HG02943 (cell line): ENCODE measurements around the gene MPHOSPH6.
"Not testable (repeated sequence)": the region's sequence is repeated elsewhere in the genome, so short reads cannot be mapped to it uniquely, and the experiment has no call there.

Experiments used
- ATAC-seq: cut with Tn5 transposase; IDR thresholded peaks from one replicate; pipeline ENCODE4 v1.9.1; 2021; ENCODE audit warnings: mild to moderate bottlenecking, low read depth, moderate library complexity; ENCODE audit not compliant: unreplicated experiment

The MPHOSPH6 gene

GRCh38 chr16:82176204-82176603, 6.2 kb upstream of the MPHOSPH6 start:
- ATAC-seq = no peak

DNA sequence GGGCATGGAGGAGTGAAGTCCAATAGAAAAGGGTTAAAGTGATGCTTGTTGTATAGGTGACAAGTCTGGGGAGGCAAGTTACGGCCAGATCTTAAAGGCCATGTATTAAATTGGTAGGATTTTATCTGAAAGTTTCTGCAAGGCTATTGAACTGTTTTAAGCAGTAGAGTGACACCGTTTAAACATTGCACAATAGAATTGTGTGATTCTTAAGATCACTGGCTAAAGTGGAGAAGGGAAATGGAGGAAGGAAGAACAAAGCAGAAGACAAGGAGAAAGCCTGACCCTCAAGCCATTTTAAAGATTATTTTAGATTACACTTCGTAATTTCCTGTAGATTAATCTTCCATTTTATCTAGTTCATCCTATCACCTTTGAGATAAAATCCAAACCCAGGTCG, 5.6 kb upstream of the MPHOSPH6 start:
- ATAC-seq = no peak

DNA sequence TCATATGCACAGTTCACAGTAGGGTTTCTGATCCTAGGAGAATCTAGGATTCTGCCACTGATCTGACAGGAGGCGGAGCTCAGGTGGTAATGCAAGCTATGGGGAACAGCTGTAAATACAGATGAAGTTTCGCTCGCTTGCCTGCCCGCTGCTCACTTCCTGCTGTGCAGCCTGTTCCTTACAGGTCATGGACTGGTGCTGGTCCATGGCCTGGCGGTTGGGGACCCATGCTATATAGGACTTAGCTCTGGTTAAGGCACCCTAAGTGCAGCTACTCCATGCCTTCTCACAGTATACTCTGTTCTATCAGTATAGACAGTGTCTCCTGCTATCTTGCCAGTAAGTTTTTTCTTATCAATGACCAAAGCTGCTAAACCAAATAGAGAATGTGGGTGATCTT, 2.4 kb downstream of the MPHOSPH6 start:
- no peak for ATAC-seq

GRCh38 chr16:82160226-82160625, 9.8 kb downstream of the MPHOSPH6 start:
- ATAC-seq = no peak

DNA sequence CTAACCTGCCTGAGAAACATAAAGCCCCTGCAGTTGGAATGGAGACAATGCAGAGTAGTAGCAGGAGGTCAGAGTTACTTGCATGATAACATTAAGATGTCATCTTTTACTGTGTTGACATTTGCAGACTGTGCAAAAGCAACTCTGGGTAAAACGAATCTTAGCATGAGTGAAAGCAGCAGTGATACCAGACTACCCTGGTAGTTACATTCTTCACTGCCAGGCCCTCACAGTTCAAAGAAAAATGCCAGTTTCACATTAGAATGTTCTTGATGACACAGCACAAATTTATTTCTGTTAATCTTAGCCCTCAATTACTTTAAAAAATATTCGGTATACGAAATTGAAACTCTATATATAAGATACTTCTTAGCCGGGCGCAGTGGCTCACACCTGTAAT, 12.2 kb downstream of the MPHOSPH6 start:
- ATAC-seq = no peak

DNA sequence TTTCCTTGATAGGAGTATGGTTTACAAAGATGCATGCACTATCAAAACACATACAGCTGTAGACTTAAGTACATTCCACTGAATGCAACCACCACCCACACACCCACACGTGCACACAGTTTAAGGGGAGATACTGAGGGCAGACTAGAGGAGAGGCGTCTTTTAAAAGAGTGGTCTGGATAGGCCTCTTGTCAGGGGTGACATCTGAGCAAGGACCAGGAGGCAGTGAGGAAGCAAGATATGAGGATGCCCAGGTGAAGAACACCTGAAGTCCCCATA, 12.6 kb downstream of the MPHOSPH6 start:
- ATAC-seq = no peak

- ATAC-seq = no peak
These were observed 13.1 kb downstream of the MPHOSPH6 start for GRCh38 chr16:82156761-82157533.

GRCh38 chr16:82152641-82153112, 17.3 kb downstream of the MPHOSPH6 start:
- no peak for ATAC-seq

- no peak for ATAC-seq
These were observed 17.8 kb downstream of the MPHOSPH6 start for GRCh38 chr16:82152196-82152595.

DNA sequence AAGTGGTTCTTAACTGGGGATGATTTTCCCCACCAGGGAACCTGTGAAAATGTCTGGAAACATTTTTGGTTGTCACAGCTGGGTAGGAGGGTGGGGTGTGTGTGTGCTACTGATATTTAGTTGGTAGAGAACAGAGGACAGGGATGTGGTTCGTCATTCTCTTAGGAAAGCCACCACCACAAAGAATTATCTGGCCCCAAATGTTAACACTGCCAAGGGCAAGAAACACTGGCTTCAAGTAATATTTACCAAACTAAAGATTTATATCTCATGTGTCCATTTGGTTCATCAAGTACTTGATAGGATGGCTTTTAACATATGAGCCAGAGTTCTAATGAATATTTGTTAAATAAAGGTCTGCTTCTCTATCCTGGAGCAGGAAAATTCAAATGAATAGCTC, 19.5 kb downstream of the MPHOSPH6 start:
- no peak for ATAC-seq

DNA sequence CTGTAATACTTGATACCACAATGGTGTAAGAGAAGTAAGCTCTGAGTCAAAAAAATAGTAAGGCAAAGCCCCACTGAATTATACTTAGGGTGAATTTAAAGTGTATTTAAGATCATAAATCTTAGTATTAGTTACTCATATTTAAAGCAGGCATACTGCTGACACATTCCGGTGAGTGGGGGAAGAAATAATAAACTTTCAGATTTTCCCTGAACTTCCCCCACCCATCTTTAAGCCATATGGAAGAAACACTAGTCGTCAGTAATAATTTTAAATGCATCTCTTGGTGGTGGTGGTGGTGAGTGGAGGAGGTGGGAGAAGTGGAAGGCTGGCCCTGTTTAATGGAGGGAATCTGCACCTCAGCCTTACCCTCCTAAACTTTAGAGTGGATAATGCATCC, 20.5 kb downstream of the MPHOSPH6 start:
- ATAC-seq = no peak

DNA sequence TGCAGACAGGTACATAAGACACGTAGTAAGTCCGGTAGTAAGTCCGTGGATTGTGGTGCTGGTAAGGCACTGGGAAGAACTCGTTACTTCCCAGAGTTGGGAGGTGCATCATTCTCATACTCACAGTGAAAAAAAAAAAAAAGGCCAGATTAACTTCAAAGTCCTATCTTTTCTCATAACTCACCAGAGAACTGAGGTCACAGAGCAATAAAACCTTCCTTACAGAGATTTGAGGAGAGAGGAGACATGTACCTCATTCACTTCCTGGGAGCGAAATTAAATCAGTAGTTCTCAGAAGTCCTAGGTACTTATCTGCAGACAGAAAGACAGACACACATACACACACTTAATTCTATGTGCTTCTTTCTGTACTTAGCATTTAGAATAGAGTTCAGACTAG, 22.5 kb downstream of the MPHOSPH6 start:
- ATAC-seq = no peak

DNA sequence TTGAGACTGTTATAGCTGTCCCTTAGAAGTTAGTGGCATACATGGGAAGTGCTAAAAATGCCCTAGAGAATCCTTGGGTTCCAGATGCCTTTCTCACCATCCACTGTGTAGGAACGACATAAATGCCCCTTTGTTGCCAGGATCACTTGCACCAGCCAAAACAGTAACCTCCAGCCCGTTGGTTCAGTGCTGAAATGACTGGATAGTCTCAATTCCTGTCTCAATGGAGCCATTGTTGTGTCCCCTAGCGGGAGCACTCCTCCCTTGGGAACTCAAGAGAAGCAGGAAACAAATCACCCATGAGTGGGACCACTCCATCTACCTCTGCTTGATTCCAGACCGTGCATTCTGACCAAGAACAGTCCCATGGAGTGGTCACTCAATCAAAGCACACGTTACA, 23.1 kb downstream of the MPHOSPH6 start:
- no peak for ATAC-seq

- ATAC-seq = no peak
These were observed 23.5 kb downstream of the MPHOSPH6 start for GRCh38 chr16:82146556-82146955.

DNA sequence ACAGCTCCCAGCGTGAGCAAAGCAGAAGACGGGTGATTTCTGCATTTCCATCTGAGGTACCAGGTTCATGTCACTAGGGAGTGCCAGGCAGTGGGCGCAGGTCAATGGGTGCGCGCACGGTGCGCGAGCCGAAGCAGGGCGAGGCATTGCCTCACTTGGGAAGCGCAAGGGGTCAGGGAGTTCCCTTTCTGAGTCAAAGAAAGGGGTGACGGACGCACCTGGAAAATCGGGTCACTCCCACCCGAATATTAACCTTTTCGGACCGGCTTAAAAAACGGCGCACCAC, 30.8 kb downstream of the MPHOSPH6 start:
- not testable (repeated sequence) for ATAC-seq

DNA sequence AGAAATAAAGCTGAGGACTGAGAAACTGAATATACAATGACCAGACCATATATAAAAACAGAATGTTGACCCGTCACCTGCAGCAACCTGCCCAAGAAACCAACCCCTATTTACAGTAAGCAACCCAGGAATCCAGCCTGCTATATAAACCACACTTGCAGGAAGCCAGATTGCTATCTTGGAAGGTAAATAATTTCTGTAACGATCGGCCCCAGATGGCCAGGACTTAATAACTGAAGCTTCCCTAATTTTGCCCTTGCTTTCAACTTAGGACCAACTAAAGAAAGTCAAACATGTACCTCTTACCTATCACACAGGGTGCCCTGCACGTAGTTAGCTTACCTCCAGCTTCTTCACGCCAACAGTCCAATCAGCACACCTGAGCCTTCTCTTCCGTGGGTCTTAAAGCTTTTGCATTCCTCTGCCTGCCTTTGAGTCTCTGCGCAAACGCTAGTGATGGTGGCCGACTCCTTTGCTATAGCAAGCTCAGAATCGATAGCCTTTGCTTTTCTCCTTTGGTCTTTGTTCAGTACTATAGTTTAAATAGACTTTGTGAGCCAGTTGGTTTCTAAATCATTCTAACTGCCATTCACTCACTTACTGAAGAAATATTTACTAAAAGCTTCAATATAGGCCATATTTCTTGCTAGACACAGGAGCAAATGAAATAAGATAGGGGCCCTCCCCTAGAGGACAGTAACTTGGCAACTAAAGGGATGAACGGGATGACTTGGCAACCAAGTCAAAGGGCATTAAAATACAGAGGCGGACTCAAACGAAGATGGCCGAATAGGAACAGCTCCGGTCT, 31.3 kb downstream of the MPHOSPH6 start:
- no peak for ATAC-seq

- ATAC-seq = no peak
These were observed 32.2 kb downstream of the MPHOSPH6 start for GRCh38 chr16:82137822-82138167.

GRCh38 chr16:82136956-82137821, 32.8 kb downstream of the MPHOSPH6 start:
- no peak for ATAC-seq

- no peak for ATAC-seq
These were observed 34.2 kb downstream of the MPHOSPH6 start for GRCh38 chr16:82135844-82136243.

DNA sequence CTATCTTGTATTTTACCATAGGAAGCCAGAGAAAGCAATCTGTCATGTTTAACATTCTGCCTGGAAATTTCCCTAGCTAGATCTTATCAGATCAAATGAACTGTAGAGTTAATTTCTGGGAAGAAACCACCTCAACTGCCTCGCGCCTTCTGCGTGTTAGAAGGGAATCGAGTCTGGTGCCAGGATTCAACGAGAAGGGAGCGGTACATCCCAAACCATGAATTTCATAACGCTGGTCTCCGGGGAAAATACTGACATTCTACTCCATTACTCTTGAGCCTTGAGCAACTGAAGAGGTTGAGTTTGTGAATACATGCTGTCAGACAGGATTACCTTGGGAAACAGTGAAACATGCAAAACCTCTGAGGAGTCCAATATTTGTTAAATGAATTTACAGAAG, 35.2 kb downstream of the MPHOSPH6 start:
- ATAC-seq = no peak

DNA sequence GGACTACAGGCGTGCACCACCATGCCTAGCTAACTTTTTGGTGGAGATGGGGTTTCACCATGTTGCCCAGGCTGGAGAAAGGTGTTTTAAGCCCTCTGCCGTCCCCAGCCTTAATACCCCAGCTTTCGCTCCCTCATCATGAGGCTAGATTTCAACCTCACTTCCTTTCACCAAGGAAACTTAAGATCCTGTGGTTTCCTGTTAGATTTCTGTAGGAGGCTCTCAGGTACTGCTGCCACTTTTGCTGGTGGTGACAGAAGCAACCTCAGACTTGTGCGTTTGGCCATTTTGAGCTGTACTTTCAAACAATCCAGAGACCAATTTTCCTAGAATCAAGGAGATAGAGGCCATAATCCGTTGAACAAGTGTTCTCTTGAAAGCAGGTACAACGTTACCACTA, 36.2 kb downstream of the MPHOSPH6 start:
- ATAC-seq = no peak
